HUDEP-2 (cell line): ENCODE measurements around the gene DGLUCY.

Source experiments
- DNase-seq, 76 experiments: peaks; one replicate each; lab custom pipeline; 2025; ENCODE audit not compliant: unreplicated experiment in 76 of 76; lab: John Stamatoyannopoulos, UW

The DGLUCY gene

GRCh38 chr14:91271639-91272038, 157.8 kb downstream of the DGLUCY start:
- DNase-seq: no peak

DNA sequence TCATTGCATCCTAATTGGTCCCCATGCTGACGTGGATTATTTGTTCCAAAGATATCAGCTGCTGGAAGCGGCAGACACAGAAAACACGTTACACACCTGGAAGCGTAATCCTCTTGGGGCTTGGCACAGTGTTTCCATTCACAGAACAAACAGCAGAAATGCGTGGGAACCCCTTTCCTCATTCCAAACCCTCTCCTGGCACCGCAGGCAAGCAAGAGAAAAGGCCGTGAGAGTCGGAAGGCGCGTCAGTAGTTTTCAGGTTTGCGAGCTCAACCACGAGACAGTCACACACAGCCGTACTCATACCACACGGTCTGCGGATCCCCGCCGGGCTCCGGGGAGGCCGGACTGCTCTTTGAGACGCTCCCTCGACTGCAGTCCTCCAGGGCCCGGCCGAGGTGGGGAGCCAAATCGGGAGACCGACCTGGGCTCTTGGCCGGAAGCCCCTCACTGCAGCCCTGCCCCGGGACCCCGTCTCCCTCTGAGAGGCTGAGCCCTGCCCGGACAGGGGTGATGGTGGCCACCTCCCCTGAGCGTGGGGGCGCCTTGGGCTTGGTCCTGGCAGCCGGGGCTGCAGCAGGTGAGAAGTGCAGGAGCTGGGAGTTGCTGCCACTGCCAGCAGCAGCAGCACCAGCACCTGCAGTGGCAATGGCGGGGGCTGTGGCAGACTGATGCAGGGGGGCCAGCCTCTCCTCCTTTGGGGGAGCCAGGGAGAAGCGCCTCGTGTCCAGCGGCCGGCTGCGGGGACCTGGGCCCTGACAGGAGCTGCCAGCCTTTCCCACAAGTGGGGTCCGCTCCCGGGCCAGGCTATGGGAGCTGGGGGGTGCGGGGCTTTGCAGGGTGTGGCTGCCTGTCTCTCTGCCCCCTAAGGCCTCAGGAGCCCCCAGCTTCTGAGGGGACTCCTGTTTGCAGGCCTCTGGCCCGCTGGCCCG, 158.7 kb downstream of the DGLUCY start:
- no peak for DNase-seq

- no peak for DNase-seq
Measured at GRCh38 chr14:91273273-91273884, 159.5 kb downstream of the DGLUCY start.

DNA sequence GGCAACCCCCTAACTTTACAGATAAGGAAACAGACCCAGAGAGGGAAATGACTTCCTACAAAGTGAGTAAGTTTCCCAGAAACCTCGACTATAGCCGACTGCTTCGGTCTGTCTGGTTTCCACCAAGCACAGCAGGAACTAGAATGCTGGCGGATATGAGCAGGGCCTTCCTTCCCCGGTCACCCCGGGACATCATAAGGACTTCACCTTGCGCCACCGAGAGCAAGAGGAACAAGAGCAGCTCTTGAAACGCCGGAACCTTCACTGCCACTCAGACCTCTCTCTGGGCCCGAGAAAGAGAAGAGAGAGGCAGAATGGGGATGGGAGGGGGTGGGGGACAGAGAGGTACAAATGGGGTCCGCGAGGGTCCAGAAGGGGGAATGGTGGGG, 160.0 kb downstream of the DGLUCY start:
- no peak for DNase-seq

DNA sequence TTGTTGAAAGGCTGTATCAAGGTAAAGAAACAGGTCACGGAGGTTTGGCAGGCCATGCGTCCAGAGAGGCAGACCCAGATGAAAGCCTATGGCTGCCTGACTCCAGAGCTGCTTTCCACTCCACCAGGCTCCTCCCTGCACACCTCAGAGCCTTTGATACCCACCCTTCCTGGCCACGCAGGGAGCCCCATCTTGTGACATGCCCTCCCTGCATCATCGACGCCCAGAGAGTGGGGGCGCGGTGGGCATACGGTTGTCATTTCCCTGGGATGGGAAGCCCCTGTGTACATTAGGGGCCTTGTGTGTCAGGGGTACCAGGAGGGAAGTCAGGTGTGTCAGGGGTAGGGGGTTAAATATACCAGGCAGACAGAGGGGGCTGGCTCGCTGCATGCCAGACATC, 160.9 kb downstream of the DGLUCY start:
- DNase-seq: no peak
